GM19043 (cell line): Measurements from ENCODE around the gene DPH2.

ENCODE experiments used
- ATAC-seq: cut with Tn5 transposase; IDR thresholded peaks from one replicate; pipeline ENCODE4 v1.9.1; 2021; ENCODE audit warnings: low read depth; ENCODE audit not compliant: unreplicated experiment

Gene DPH2

DNA sequence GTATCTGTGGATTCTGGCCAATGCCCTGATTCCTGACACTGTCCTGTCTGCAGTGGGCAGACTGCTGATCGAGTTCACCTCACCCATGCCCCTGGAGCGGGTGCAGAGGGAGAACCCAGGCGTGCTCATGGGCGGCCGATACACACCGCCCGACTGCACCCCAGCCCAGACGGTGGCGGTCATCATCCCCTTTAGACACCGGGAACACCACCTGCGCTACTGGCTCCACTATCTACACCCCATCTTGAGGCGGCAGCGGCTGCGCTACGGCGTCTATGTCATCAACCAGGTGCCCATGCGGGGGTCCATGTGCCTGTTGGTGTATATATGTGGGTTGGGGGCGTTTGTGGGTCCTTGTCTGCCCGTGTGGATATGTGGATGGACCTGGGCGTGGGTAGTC is 11.8 kb downstream of the DPH2 start:
- ATAC-seq: no peak

DNA sequence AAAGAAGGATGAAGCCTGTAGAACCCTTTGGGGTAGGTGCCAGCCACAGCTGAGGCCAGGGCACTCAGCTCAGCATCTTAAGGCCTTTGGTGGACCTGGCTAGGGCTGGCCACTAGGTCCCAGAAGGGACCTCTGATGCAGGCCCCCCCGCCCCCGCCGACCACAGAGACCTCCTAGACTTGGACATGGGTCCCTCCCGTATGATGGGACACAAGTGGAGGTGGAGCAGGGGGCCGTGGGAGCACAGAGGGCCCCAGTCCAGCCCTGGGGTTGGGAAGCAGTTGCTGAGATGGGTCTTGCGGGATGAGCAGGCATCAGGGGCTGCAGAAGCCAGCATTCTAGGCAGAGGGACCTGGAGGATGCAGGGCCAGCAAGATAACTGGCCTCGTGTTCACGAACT is 12.4 kb downstream of the DPH2 start:
- ATAC-seq: no peak

GRCh38 chr1:43982808-43983207 is 13.0 kb downstream of the DPH2 start:
- ATAC-seq: no peak

GRCh38 chr1:43983253-43983899 is 13.6 kb downstream of the DPH2 start:
- ATAC-seq: no peak

DNA sequence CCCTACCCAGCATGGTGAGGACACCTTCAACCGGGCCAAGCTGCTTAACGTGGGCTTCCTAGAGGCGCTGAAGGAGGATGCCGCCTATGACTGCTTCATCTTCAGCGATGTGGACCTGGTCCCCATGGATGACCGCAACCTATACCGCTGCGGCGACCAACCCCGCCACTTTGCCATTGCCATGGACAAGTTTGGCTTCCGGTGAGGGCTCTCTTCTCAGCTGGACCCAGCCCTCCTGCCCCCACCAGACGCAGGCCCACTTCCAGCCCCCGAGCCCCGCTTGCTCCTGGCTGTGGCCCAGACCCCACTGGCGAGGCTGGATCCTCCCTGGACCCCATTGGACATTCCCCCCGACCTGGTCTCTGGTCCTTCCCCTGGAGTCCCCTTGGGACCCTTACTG is 15.0 kb downstream of the DPH2 start:
- no peak for ATAC-seq

- ATAC-seq: no peak
These were observed 16.3 kb downstream of the DPH2 start for GRCh38 chr1:43985984-43986595.

- no peak for ATAC-seq
These were observed 16.9 kb downstream of the DPH2 start for GRCh38 chr1:43986712-43987111.

DNA sequence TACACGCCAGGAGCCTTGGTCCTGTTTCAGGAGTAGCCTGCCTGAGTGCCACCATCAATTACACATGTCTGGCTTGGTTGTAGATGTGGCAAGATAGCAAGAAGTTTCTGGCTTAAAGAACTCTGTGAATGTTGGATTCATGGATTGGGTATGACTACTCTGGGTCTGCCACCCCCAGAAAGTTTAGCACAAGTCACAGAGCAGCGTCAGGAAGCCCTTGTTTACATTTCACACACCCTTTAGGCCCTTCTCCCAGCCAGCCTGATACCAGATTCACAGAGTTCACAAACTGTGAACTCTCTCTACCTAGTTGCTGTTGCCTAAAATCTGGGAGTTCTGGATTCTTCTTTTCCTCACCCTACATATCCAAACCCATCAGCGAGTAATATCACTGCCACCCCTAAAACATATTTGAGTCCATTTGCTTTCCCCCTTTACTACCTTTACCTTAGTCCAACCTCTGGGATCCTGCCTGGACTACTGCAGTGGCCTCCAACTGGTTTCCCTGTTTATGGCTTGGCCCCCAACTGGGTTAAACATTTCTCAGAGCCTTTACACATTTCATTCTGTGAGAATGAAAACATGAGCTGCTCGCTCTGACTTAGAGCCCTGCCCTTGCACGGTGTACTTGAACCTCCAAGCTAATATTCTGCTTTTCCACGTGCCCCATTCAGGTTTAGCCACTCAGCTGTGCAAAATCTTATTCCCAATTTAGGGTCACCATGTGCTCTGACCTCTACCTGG is 17.5 kb downstream of the DPH2 start:
- ATAC-seq: no peak

DNA sequence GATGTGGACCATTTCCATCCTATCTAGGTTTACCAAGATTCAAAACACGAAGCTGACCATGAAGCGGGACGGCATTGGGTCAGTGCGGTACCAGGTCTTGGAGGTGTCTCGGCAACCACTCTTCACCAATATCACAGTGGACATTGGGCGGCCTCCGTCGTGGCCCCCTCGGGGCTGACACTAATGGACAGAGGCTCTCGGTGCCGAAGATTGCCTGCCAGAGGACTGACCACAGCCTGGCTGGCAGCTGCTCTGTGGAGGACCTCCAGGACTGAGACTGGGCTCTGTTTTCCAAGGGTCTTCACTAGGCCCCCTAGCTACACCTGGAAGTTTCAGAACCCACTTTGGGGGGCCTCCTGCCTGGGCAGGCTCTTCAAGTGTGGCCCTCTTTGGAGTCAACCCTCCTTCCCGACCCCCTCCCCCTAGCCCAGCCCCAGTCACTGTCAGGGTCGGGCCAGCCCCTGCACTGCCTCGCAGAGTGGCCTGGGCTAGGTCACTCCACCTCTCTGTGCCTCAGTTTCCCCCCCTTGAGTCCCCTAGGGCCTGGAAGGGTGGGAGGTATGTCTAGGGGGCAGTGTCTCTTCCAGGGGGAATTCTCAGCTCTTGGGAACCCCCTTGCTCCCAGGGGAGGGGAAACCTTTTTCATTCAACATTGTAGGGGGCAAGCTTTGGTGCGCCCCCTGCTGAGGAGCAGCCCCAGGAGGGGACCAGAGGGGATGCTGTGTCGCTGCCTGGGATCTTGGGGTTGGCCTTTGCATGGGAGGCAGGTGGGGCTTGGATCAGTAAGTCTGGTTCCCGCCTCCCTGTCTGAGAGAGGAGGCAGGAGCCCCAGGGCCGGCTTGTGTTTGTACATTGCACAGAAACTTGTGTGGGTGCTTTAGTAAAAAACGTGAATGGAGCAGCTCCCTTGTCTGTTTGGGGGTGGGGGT is 20.7 kb downstream of the DPH2 start:
- ATAC-seq: no peak

DNA sequence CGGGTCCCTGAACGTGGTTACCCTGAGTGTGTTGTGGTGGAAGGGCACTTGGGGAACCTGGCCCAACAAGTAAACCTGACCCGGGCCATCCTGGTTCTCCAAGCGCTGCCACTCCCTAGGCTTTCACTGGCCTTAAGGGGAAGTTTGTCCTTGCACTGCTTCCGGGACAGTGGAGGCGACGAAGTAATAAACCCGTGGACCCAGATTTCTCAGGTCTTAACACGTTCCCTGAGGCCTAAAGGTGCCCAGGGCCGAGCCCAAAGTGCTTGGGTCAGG is 21.3 kb downstream of the DPH2 start:
- no peak for ATAC-seq

GRCh38 chr1:43991476-43992231 is 21.8 kb downstream of the DPH2 start, which contains the start of gene CCDC24:
CCDC24 (plus strand) TSS chr1:43991599; CDS start chr1:43991879, 280 bp downstream.
- ATAC-seq: peak; percentile 50

DNA sequence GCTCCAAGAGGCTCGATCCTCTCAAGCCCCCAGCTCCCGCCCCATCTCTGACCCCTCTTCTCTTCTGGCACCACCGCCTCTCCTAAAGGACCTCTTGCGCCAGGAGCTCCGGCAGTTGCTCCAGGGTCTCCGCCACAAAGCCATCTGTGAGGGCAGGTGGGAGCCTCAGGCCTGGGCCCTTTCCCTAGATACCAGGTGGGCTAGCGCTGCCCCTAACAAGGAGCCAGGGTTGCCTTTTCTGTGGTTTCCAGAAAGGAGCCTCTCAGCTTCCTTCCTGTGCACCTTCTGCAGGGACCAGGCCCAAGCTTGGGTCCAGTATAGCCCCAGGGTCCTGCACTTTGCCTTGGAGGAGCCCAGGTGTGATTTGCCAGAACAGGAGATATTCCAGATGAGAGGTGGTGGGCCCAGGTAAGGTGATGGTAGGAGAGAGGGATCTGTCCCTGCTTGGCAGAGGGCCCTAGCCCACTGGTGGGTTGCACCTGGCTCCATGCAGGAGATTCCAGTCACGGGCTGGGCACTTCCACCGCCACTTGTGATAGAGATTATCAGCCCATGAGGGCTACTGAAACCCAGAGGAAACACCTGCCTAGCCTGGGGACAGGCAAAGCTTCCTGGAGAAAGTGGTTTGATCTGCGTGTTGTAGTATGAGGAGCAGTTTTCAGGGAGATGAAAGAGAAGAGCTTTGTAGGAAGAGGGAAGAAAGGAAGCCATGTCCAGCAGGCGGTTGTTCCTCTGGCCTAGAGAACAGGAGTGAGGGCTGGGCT is 22.6 kb downstream of the DPH2 start:
- no peak for ATAC-seq

GRCh38 chr1:43993206-43993914 is 23.6 kb downstream of the DPH2 start:
- no peak for ATAC-seq

GRCh38 chr1:43994071-43994470 is 24.3 kb downstream of the DPH2 start:
- ATAC-seq: no peak

- no peak for ATAC-seq
These were observed 25.3 kb downstream of the DPH2 start for GRCh38 chr1:43994794-43995790.

DNA sequence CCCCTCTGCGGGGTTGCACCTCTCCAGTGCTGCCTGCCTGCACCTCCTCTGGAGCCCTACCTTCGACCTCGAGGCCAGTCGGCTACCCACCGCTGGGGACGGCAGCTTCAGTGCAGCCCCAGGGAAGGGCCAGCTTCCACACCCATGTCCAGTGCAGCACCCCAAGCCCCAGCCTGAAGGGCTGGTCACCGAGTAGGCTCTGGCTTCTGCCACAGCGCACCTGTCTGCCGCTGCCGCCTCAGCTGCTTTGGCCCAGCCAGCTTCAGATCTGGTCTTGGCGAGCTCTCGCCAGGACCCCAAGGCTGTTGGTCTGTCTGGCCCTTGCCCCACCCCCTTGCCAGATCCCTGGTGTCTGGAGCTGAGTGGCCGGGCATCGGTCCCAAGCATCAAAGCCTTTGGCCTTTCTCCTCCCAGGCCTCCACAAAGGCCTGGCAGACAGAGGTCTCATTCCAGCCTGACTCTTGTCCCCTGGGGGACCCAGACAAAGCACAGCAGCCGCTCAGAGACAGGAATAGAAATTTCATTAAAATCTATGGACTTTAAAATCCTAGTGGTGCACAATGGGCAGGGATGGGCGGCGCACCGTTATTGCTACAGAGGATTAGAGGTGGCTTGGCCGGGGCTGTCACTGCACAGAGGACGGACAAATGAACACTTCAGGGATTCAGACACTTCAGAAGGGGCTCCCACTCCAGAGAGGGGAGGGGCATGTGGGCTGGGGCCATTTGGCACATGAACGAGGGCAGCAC is 26.3 kb downstream of the DPH2 start:
- no peak for ATAC-seq

GRCh38 chr1:43996733-43997115 is 26.9 kb downstream of the DPH2 start:
- no peak for ATAC-seq
